Endothelial cell of umbilical vein (primary cell): ENCODE measurements around the gene BRSK2. TPM values are rescaled to one million over a fixed set of nuclear protein-coding genes. Genes with fewer than 3 reads are reported as not detected.
A peak's percentile ranks its signal among the peaks of the same experiment; 100 is the strongest.

ENCODE experiments used
- BruUV-seq: library from RNA; stranded (reverse); fragments of 400-500 nt; replicated peaks from 2 replicates; lab custom pipeline; 2021; lab: Mats Ljungman, UMichigan
- CTCF ChIA-PET: fragments of 300-600, 350-600 bp; sonication (Branson Sonifier 250); formaldehyde crosslinking; loops from one replicate; lab custom pipeline; 2021; ENCODE audit warnings: antibody characterized with exemption, inconsistent platforms; lab: Charles Lee
- POLR2A ChIA-PET: fragments of 300-600, 350-600 bp; sonication (Branson Sonifier 250); formaldehyde crosslinking; loops from one replicate; lab custom pipeline; 2021; ENCODE audit warnings: antibody characterized with exemption, inconsistent platforms; lab: Charles Lee
- DNase-seq: peaks from one replicate; pipeline ENCODE4 v3.0.0-alpha.2; 2011; ENCODE audit warnings: low read depth, low spot score
- FAIRE-seq: peaks from 2 replicates; lab custom pipeline; 2011; peaks lifted over from hg19 to GRCh38; lab: Jason Lieb, UNC
- H2AFZ ChIP-seq: 2 replicates; pipeline ENCODE4 v1.6.0; 2012; ENCODE audit warnings: low read depth, low read length, control low read depth, inconsistent platforms
- H3K27ac ChIP-seq: 2 replicates; pipeline ENCODE4 v1.5.1; 2011; ENCODE audit warnings: low read depth, mild to moderate bottlenecking, control low read depth, low read length, moderate library complexity; ENCODE audit not compliant: insufficient read depth
- H3K27me3 ChIP-seq, 2 experiments: 2 replicates each; pipeline versions ENCODE4 v1.6.0 to v1.6.1; 2011; ENCODE audit warnings: low read length in 2 of 2, mixed read lengths in 1 of 2; ENCODE audit not compliant: control insufficient read depth in 2 of 2, insufficient read depth in 2 of 2
- H3K36me3 ChIP-seq, 2 experiments: 2 replicates in 1 of 2; 3 replicates in 1 of 2; pipeline ENCODE4 v1.5.1; 2011; ENCODE audit warnings: low read length in 2 of 2, mild to moderate bottlenecking in 1 of 2, moderate library complexity in 1 of 2; ENCODE audit not compliant: control insufficient read depth in 2 of 2, insufficient read depth in 2 of 2; ENCODE audit errors: extremely low read depth in 1 of 2
- H3K4me1 ChIP-seq: 3 replicates; pipeline ENCODE4 v1.5.1; 2011; ENCODE audit warnings: mild to moderate bottlenecking, low read length; ENCODE audit not compliant: control insufficient read depth, insufficient read depth; ENCODE audit errors: extremely low read depth
- H3K4me2 ChIP-seq: 2 replicates; pipeline ENCODE4 v1.6.1; 2011; ENCODE audit warnings: low read length, control low read depth, mixed read lengths; ENCODE audit not compliant: insufficient read depth
- H3K4me3 ChIP-seq, 3 experiments: fragments of 200-600 bp in 1 of 3; sonication (generic), shearing (Covaris generic) in 1 of 3; replicated peaks in 1 of 3; 2 replicates each; pipeline ENCODE4 v1.5.1; 2011 to 2016; ENCODE audit warnings: control low read depth in 3 of 3, low read length in 3 of 3, mild to moderate bottlenecking in 2 of 3, inconsistent platforms in 1 of 3, low read depth in 1 of 3, moderate library complexity in 1 of 3; ENCODE audit not compliant: insufficient read depth in 1 of 3
- H3K79me2 ChIP-seq: 2 replicates; pipeline ENCODE4 v1.6.0; 2012; ENCODE audit warnings: low read length, inconsistent platforms; ENCODE audit not compliant: control insufficient read depth, insufficient read depth
- H3K9ac ChIP-seq: replicated peaks from 2 replicates; pipeline ENCODE3; 2011; ENCODE audit warnings: low read length, control low read depth; ENCODE audit not compliant: insufficient read depth; ENCODE audit errors: extremely low read depth
- H3K9me1 ChIP-seq: replicated peaks from 3 replicates; pipeline ENCODE4 v1.6.0; 2011; ENCODE audit warnings: mild to moderate bottlenecking, low read length; ENCODE audit not compliant: control insufficient read depth, insufficient read depth; ENCODE audit errors: extremely low read depth
- H3K9me3 ChIP-seq: replicated peaks from 2 replicates; pipeline ENCODE4 v1.5.1; 2012; ENCODE audit warnings: low read length, inconsistent platforms; ENCODE audit not compliant: control insufficient read depth, insufficient read depth
- H4K20me1 ChIP-seq: replicated peaks from 2 replicates; pipeline ENCODE3; 2011; ENCODE audit warnings: mild to moderate bottlenecking, low read length; ENCODE audit not compliant: control insufficient read depth, insufficient read depth; ENCODE audit errors: extremely low read depth
- EZH2 ChIP-seq: IDR thresholded peaks from 2 replicates; pipeline ENCODE4 v1.6.1; 2012; ENCODE audit warnings: borderline replicate concordance, low read depth, mild to moderate bottlenecking, moderate library complexity, low read length, inconsistent platforms; ENCODE audit not compliant: severe bottlenecking
- FOS ChIP-seq: IDR thresholded peaks from 2 replicates; pipeline ENCODE4 v1.6.1; 2011; ENCODE audit warnings: mild to moderate bottlenecking, low read length, moderate library complexity, borderline replicate concordance; ENCODE audit not compliant: insufficient read depth
- GATA2 ChIP-seq: IDR thresholded peaks from 2 replicates; pipeline ENCODE4 v1.7.0; 2011; ENCODE audit warnings: low read depth, mild to moderate bottlenecking, moderate library complexity, mixed read lengths, low read length; ENCODE audit not compliant: insufficient read length, insufficient read depth
- JUN ChIP-seq: IDR thresholded peaks from 2 replicates; pipeline ENCODE4 v1.6.1; 2011; ENCODE audit warnings: borderline replicate concordance, low read depth; ENCODE audit not compliant: insufficient read length, insufficient read depth
- MAX ChIP-seq: IDR thresholded peaks from 2 replicates; pipeline ENCODE4 v1.6.1; 2011; ENCODE audit not compliant: insufficient read depth, insufficient read length
- MYC ChIP-seq: IDR thresholded peaks from one replicate; pipeline ENCODE4 v1.6.1; 2011; ENCODE audit warnings: mild to moderate bottlenecking, low read depth, low read length
- POLR2A ChIP-seq: IDR thresholded peaks from 2 replicates; pipeline ENCODE4 v1.6.1; 2012; ENCODE audit warnings: low read depth, mild to moderate bottlenecking, control low read depth, low read length
- POLR2AphosphoS5 ChIP-seq: IDR thresholded peaks from 2 replicates; pipeline ENCODE4 v1.6.1; 2012; ENCODE audit warnings: low read depth, mild to moderate bottlenecking, control low read depth, low read length, moderate library complexity; ENCODE audit not compliant: insufficient read depth
- dilution Hi-C: fragments of 300-500 bp; cut with MboI; formaldehyde crosslinking; loops from one replicate; pipeline ENCODE4 v1.15.0; 2019; ENCODE audit warnings: low sequenced_read_pairs; ENCODE audit not compliant: extremely low pct_ligation_motif_present
- intact Hi-C: fragments of 100-400 bp; cut with micrococcal nuclease; formaldehyde crosslinking; loops from one replicate; pipeline ENCODE4 v1.10.0; 2022
- polyA plus RNA-seq, 4 experiments: library from polyadenylated mRNA; depleted of rRNA in 3 of 4; stranded (reverse) in 3 of 4; unstranded in 1 of 4; fragments of >200 nt; gene quantifications; 2 replicates each; pipeline versions ENCODE4 v1.2.1 to v1.2.3, GENCODE V29; 2011 to 2012; ENCODE audit warnings: missing spikeins in 1 of 4
- total RNA-seq: library from RNA; stranded (reverse); gene quantifications from 2 replicates; pipeline ENCODE4 v1.2.3, GENCODE V29; 2021
- TF ChIP-seq, protein P1 (sequence below), 2 donors: IDR thresholded peaks; 1 replicate in 1 of 2; 2 replicates in 1 of 2; pipeline ENCODE4 v1.5.1; 2011; ENCODE audit warnings: low read length in 2 of 2, mild to moderate bottlenecking in 2 of 2, moderate library complexity in 2 of 2, control low read depth in 1 of 2, inconsistent platforms in 1 of 2, low read depth in 1 of 2; ENCODE audit not compliant: insufficient read depth in 1 of 2; ENCODE audit errors: extremely low read depth in 1 of 2

BRSK2 gene
- total and polyA plus RNA-seq, 2 donors (not counting 3 experiments of a cell fraction or from before 2014, with no cell fraction given): 0.08 to 0.20 TPM

DNA sequence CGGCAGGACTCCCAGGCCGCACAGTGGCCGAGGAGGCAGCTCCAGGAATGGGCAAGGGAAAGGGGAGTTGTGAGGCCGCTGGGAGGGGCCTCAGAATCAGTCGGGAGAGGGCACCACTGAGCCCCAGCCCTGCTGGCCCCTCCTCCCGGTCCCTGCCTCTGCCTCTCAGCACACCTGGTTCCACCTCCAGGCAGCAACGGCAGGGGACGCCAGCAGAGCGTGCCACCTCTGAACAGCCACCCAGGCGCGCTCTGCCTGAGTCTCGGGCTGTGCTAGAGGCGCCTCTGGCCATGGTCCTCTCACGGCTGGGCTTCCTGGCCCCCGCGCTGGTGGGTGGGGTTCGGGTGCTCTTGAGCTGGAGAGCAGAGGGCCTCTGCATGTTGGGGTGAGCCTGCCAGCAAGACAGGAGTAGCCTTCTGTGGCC is 63.9 kb downstream of the BRSK2 start:
- DNase-seq: no peak

GRCh38 chr11:1454576-1454975 is 64.8 kb downstream of the BRSK2 start:
- Histone ChIP-seq H3K36me3 (no peaks in the 10 kb centered on the region), H3K4me2 (no peak overlapping the region), H3K9ac (no peak overlapping the region), H4K20me1 (no peaks in the 10 kb centered on the region), H3K79me2 (no peaks in the 10 kb centered on the region), H2AFZ (no peak overlapping the region), H3K27ac (no peak overlapping the region), H3K9me3 (no peaks in the 10 kb centered on the region), H3K9me1 (no peaks in the 10 kb centered on the region), H3K4me1 (no peaks in the 10 kb centered on the region), H3K4me3 (no peak overlapping the region), H3K27me3 (no peaks in the 10 kb centered on the region)
- DNase-seq (no peak), FAIRE-seq (no peak)
- POLR2A ChIA-PET: no interaction called here
- no TSS peak for BruUV-seq
- dilution Hi-C loops: no loop called here
- TF ChIP-seq, protein P1, sequence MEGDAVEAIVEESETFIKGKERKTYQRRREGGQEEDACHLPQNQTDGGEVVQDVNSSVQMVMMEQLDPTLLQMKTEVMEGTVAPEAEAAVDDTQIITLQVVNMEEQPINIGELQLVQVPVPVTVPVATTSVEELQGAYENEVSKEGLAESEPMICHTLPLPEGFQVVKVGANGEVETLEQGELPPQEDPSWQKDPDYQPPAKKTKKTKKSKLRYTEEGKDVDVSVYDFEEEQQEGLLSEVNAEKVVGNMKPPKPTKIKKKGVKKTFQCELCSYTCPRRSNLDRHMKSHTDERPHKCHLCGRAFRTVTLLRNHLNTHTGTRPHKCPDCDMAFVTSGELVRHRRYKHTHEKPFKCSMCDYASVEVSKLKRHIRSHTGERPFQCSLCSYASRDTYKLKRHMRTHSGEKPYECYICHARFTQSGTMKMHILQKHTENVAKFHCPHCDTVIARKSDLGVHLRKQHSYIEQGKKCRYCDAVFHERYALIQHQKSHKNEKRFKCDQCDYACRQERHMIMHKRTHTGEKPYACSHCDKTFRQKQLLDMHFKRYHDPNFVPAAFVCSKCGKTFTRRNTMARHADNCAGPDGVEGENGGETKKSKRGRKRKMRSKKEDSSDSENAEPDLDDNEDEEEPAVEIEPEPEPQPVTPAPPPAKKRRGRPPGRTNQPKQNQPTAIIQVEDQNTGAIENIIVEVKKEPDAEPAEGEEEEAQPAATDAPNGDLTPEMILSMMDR (IDR thresholded peaks at IDR 0.05; ENCODE audit: extremely low read depth in 1 of 2, insufficient read depth in 1 of 2, low read depth in 1 of 2, low read length in 2 of 2): no peak
- no peak for TF ChIP-seq MYC
- TF ChIP-seq FOS: no peak
- TF ChIP-seq JUN: no peak
- TF ChIP-seq EZH2: no peak
- TF ChIP-seq POLR2A: no peak
- TF ChIP-seq POLR2AphosphoS5: no peak
- no peak for TF ChIP-seq GATA2
- TF ChIP-seq MAX: no peak
- intact Hi-C loops: no loop called here
- CTCF ChIA-PET: interaction anchor here (1.2 kb wide), 1 partner anchor 120 kb away, joined by 3 read pairs; no protein-coding TSS in a partner anchor

More for the DNA sequence above, 63.9 kb downstream of the BRSK2 start:
- dilution Hi-C loops (no loop called here), intact Hi-C loops (no loop called here)
- no peak overlapping the region for H3K9ac ChIP-seq
- no peaks in the 10 kb centered on the region for H3K9me1 ChIP-seq
- H4K20me1 ChIP-seq: no peaks in the 10 kb centered on the region
- TF ChIP-seq MYC (no peak), POLR2A (no peak)
- TF ChIP-seq, protein P1 (IDR thresholded peaks at IDR 0.05; ENCODE audit: extremely low read depth in 1 of 2, insufficient read depth in 1 of 2, low read depth in 1 of 2, low read length in 2 of 2): peak in 1 of 2 donors; percentile 38
- H3K27me3 ChIP-seq: no peaks in the 10 kb centered on the region
- no peak overlapping the region for H3K4me2 ChIP-seq
- POLR2A ChIA-PET: no interaction called here
- H3K36me3 ChIP-seq: no peaks in the 10 kb centered on the region
- CTCF ChIA-PET: interaction anchor here (1.2 kb wide), 1 partner anchor 121 kb away, joined by 3 read pairs; no protein-coding TSS in a partner anchor
- no peaks in the 10 kb centered on the region for H3K4me1 ChIP-seq
- H3K4me3 ChIP-seq: no peak overlapping the region
- no peaks in the 10 kb centered on the region for H3K79me2 ChIP-seq
- H3K27ac ChIP-seq: no peak overlapping the region
- no peak overlapping the region for H2AFZ ChIP-seq
- H3K9me3 ChIP-seq: no peaks in the 10 kb centered on the region
- BruUV-seq: no TSS peak
- FAIRE-seq: no peak
